Endothelial cell of umbilical vein (primary cell): Measurements from ENCODE around the gene OOSP4B. TPM values are rescaled to one million over a fixed set of nuclear protein-coding genes. Genes with fewer than 3 reads are reported as not detected.

Source experiments
- BruUV-seq: library from RNA; stranded (reverse); fragments of 400-500 nt; replicated peaks from 2 replicates; lab custom pipeline; 2021; lab: Mats Ljungman, UMichigan
- CTCF ChIA-PET: fragments of 300-600, 350-600 bp; sonication (Branson Sonifier 250); formaldehyde crosslinking; loops from one replicate; lab custom pipeline; 2021; ENCODE audit warnings: antibody characterized with exemption, inconsistent platforms; lab: Charles Lee
- POLR2A ChIA-PET: fragments of 300-600, 350-600 bp; sonication (Branson Sonifier 250); formaldehyde crosslinking; loops from one replicate; lab custom pipeline; 2021; ENCODE audit warnings: antibody characterized with exemption, inconsistent platforms; lab: Charles Lee
- DNase-seq: peaks from one replicate; pipeline ENCODE4 v3.0.0-alpha.2; 2011; ENCODE audit warnings: low read depth, low spot score
- FAIRE-seq: peaks from 2 replicates; lab custom pipeline; 2011; peaks lifted over from hg19 to GRCh38; lab: Jason Lieb, UNC
- H2AFZ ChIP-seq: 2 replicates; pipeline ENCODE4 v1.6.0; 2012; ENCODE audit warnings: low read depth, low read length, control low read depth, inconsistent platforms
- H3K27ac ChIP-seq: 2 replicates; pipeline ENCODE4 v1.5.1; 2011; ENCODE audit warnings: low read depth, mild to moderate bottlenecking, control low read depth, low read length, moderate library complexity; ENCODE audit not compliant: insufficient read depth
- H3K27me3 ChIP-seq, 2 experiments: 2 replicates each; pipeline versions ENCODE4 v1.6.0 to v1.6.1; 2011; ENCODE audit warnings: low read length in 2 of 2, mixed read lengths in 1 of 2; ENCODE audit not compliant: control insufficient read depth in 2 of 2, insufficient read depth in 2 of 2
- H3K36me3 ChIP-seq, 2 experiments: 2 replicates in 1 of 2; 3 replicates in 1 of 2; pipeline ENCODE4 v1.5.1; 2011; ENCODE audit warnings: low read length in 2 of 2, mild to moderate bottlenecking in 1 of 2, moderate library complexity in 1 of 2; ENCODE audit not compliant: control insufficient read depth in 2 of 2, insufficient read depth in 2 of 2; ENCODE audit errors: extremely low read depth in 1 of 2
- H3K4me1 ChIP-seq: 3 replicates; pipeline ENCODE4 v1.5.1; 2011; ENCODE audit warnings: mild to moderate bottlenecking, low read length; ENCODE audit not compliant: control insufficient read depth, insufficient read depth; ENCODE audit errors: extremely low read depth
- H3K4me2 ChIP-seq: 2 replicates; pipeline ENCODE4 v1.6.1; 2011; ENCODE audit warnings: low read length, control low read depth, mixed read lengths; ENCODE audit not compliant: insufficient read depth
- H3K4me3 ChIP-seq, 3 experiments: fragments of 200-600 bp in 1 of 3; sonication (generic), shearing (Covaris generic) in 1 of 3; replicated peaks in 1 of 3; 2 replicates each; pipeline ENCODE4 v1.5.1; 2011 to 2016; ENCODE audit warnings: control low read depth in 3 of 3, low read length in 3 of 3, mild to moderate bottlenecking in 2 of 3, inconsistent platforms in 1 of 3, low read depth in 1 of 3, moderate library complexity in 1 of 3; ENCODE audit not compliant: insufficient read depth in 1 of 3
- H3K79me2 ChIP-seq: 2 replicates; pipeline ENCODE4 v1.6.0; 2012; ENCODE audit warnings: low read length, inconsistent platforms; ENCODE audit not compliant: control insufficient read depth, insufficient read depth
- H3K9ac ChIP-seq: replicated peaks from 2 replicates; pipeline ENCODE3; 2011; ENCODE audit warnings: low read length, control low read depth; ENCODE audit not compliant: insufficient read depth; ENCODE audit errors: extremely low read depth
- H3K9me1 ChIP-seq: replicated peaks from 3 replicates; pipeline ENCODE4 v1.6.0; 2011; ENCODE audit warnings: mild to moderate bottlenecking, low read length; ENCODE audit not compliant: control insufficient read depth, insufficient read depth; ENCODE audit errors: extremely low read depth
- H3K9me3 ChIP-seq: replicated peaks from 2 replicates; pipeline ENCODE4 v1.5.1; 2012; ENCODE audit warnings: low read length, inconsistent platforms; ENCODE audit not compliant: control insufficient read depth, insufficient read depth
- H4K20me1 ChIP-seq: replicated peaks from 2 replicates; pipeline ENCODE3; 2011; ENCODE audit warnings: mild to moderate bottlenecking, low read length; ENCODE audit not compliant: control insufficient read depth, insufficient read depth; ENCODE audit errors: extremely low read depth
- EZH2 ChIP-seq: IDR thresholded peaks from 2 replicates; pipeline ENCODE4 v1.6.1; 2012; ENCODE audit warnings: borderline replicate concordance, low read depth, mild to moderate bottlenecking, moderate library complexity, low read length, inconsistent platforms; ENCODE audit not compliant: severe bottlenecking
- FOS ChIP-seq: IDR thresholded peaks from 2 replicates; pipeline ENCODE4 v1.6.1; 2011; ENCODE audit warnings: mild to moderate bottlenecking, low read length, moderate library complexity, borderline replicate concordance; ENCODE audit not compliant: insufficient read depth
- GATA2 ChIP-seq: IDR thresholded peaks from 2 replicates; pipeline ENCODE4 v1.7.0; 2011; ENCODE audit warnings: low read depth, mild to moderate bottlenecking, moderate library complexity, mixed read lengths, low read length; ENCODE audit not compliant: insufficient read length, insufficient read depth
- JUN ChIP-seq: IDR thresholded peaks from 2 replicates; pipeline ENCODE4 v1.6.1; 2011; ENCODE audit warnings: borderline replicate concordance, low read depth; ENCODE audit not compliant: insufficient read length, insufficient read depth
- MYC ChIP-seq: IDR thresholded peaks from one replicate; pipeline ENCODE4 v1.6.1; 2011; ENCODE audit warnings: mild to moderate bottlenecking, low read depth, low read length
- POLR2A ChIP-seq: IDR thresholded peaks from 2 replicates; pipeline ENCODE4 v1.6.1; 2012; ENCODE audit warnings: low read depth, mild to moderate bottlenecking, control low read depth, low read length
- POLR2AphosphoS5 ChIP-seq: IDR thresholded peaks from 2 replicates; pipeline ENCODE4 v1.6.1; 2012; ENCODE audit warnings: low read depth, mild to moderate bottlenecking, control low read depth, low read length, moderate library complexity; ENCODE audit not compliant: insufficient read depth
- dilution Hi-C: fragments of 300-500 bp; cut with MboI; formaldehyde crosslinking; loops from one replicate; pipeline ENCODE4 v1.15.0; 2019; ENCODE audit warnings: low sequenced_read_pairs; ENCODE audit not compliant: extremely low pct_ligation_motif_present
- intact Hi-C: fragments of 100-400 bp; cut with micrococcal nuclease; formaldehyde crosslinking; loops from one replicate; pipeline ENCODE4 v1.10.0; 2022
- polyA plus RNA-seq, 4 experiments: library from polyadenylated mRNA; depleted of rRNA in 3 of 4; stranded (reverse) in 3 of 4; unstranded in 1 of 4; fragments of >200 nt; gene quantifications; 2 replicates each; pipeline versions ENCODE4 v1.2.1 to v1.2.3, GENCODE V29; 2011 to 2012; ENCODE audit warnings: missing spikeins in 1 of 4
- total RNA-seq: library from RNA; stranded (reverse); gene quantifications from 2 replicates; pipeline ENCODE4 v1.2.3, GENCODE V29; 2021
- TF ChIP-seq, protein P1 (sequence below), 2 donors: IDR thresholded peaks; 1 replicate in 1 of 2; 2 replicates in 1 of 2; pipeline ENCODE4 v1.5.1; 2011; ENCODE audit warnings: low read length in 2 of 2, mild to moderate bottlenecking in 2 of 2, moderate library complexity in 2 of 2, control low read depth in 1 of 2, inconsistent platforms in 1 of 2, low read depth in 1 of 2; ENCODE audit not compliant: insufficient read depth in 1 of 2; ENCODE audit errors: extremely low read depth in 1 of 2
- TF ChIP-seq, protein P2 (sequence below): IDR thresholded peaks from 2 replicates; pipeline ENCODE4 v1.6.1; 2011; ENCODE audit not compliant: insufficient read depth, insufficient read length

OOSP4B gene
- total and polyA plus RNA-seq, 2 donors (not counting 3 experiments of a cell fraction or from before 2014, with no cell fraction given), result not detected

DNA sequence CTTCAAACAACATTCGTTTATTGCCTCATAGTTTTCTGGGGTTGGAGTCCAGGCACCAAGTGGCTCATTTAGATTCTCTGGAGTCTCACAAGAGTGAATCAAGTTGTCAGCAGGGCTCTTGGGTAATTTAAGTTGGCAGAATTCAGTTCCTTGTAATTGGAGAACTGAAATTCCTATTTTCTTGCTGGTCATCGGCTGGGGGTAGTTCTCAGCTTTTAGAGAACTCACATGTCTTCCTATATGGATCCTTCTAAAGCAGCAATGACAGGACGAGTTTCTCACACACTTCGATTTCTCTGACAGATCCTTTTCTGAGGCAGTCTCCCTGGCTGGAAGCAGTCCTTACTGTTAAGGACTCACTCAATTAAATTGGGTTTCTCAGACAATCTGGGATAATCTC, 17.3 kb upstream of the OOSP4B start:
- no peak for TF ChIP-seq MYC
- TF ChIP-seq, protein P1, sequence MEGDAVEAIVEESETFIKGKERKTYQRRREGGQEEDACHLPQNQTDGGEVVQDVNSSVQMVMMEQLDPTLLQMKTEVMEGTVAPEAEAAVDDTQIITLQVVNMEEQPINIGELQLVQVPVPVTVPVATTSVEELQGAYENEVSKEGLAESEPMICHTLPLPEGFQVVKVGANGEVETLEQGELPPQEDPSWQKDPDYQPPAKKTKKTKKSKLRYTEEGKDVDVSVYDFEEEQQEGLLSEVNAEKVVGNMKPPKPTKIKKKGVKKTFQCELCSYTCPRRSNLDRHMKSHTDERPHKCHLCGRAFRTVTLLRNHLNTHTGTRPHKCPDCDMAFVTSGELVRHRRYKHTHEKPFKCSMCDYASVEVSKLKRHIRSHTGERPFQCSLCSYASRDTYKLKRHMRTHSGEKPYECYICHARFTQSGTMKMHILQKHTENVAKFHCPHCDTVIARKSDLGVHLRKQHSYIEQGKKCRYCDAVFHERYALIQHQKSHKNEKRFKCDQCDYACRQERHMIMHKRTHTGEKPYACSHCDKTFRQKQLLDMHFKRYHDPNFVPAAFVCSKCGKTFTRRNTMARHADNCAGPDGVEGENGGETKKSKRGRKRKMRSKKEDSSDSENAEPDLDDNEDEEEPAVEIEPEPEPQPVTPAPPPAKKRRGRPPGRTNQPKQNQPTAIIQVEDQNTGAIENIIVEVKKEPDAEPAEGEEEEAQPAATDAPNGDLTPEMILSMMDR (IDR thresholded peaks at IDR 0.05; ENCODE audit: extremely low read depth in 1 of 2, insufficient read depth in 1 of 2, low read depth in 1 of 2, low read length in 2 of 2), result no peak
- no peak for TF ChIP-seq JUN
- no peak for TF ChIP-seq FOS
- TF ChIP-seq POLR2AphosphoS5, result no peak
- no peak for TF ChIP-seq GATA2
- TF ChIP-seq EZH2, result no peak
- TF ChIP-seq POLR2A, result no peak
- TF ChIP-seq, protein P2, sequence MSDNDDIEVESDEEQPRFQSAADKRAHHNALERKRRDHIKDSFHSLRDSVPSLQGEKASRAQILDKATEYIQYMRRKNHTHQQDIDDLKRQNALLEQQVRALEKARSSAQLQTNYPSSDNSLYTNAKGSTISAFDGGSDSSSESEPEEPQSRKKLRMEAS, result no peak
- Histone ChIP-seq H3K9me1 (no peaks in the 10 kb centered on the region), H3K36me3 (no peaks in the 10 kb centered on the region), H3K27ac (no peak overlapping the region), H3K4me2 (no peak overlapping the region), H3K4me1 (no peaks in the 10 kb centered on the region), H3K27me3 (peaks cover 6% of the 10 kb centered on the region in 2 experiments), H3K9ac (no peak overlapping the region), H3K79me2 (no peaks in the 10 kb centered on the region), H3K4me3 (no peak overlapping the region), H3K9me3 (no peaks in the 10 kb centered on the region), H4K20me1 (no peaks in the 10 kb centered on the region), H2AFZ (no peak overlapping the region)
- FAIRE-seq, result no peak
- POLR2A ChIA-PET, result no interaction called here
- CTCF ChIA-PET, result no interaction called here
- intact Hi-C loops, result no loop called here
- dilution Hi-C loops, result no loop called here
- no TSS peak for BruUV-seq
- DNase-seq, result no peak
